GM19239 (cell line): ENCODE data around the gene CRYGN.

Experiments used
- DNase-seq: peaks from one replicate; pipeline ENCODE4 v3.0.0; 2011; ENCODE audit warnings: low spot score; ENCODE audit not compliant: insufficient read length
- FAIRE-seq: peaks from 2 replicates; lab custom pipeline; 2011; peaks lifted over from hg19 to GRCh38; lab: Jason Lieb, UNC

Gene CRYGN

DNA sequence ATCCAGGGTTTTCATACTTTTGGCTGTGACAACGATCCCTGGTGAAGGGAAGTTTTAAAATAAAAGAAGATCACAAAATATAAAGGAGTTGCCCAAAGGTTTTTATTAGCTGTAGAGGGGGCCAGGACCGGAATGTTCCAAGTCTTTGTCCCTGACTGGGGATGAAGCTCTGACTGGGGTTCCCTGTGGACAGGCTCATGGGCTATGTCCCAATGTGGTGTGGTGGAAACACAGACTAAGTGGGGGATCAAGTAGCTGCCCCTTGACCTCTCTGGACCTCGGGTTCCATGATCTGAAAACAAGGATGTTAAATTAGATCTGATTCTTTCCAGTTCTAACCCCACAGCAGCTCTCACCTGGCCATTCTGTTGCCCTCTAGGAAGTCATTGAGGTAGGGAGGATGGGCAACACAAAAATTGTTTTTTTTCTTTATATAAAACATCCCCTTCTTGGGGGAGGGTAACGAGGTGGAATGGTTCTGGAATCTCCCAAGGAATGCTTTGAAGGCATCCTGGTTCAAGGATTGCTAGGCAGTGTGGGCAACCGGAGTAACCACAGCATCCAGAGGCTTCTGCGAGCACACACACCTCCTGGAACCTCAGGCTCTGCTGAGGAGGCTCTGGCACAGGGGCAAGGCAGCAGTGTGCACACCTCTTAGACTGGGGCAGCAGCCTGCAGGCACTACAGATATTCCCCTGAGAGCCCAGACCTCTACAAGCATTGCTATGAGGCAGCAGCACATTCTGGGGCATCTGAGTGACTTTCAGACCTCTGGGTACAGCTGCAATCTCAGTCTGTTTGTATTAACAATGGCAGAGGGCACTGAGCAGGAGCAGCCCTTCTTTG lies 21.4 kb upstream of the CRYGN start:
- no peak for DNase-seq
- no peak for FAIRE-seq

DNA sequence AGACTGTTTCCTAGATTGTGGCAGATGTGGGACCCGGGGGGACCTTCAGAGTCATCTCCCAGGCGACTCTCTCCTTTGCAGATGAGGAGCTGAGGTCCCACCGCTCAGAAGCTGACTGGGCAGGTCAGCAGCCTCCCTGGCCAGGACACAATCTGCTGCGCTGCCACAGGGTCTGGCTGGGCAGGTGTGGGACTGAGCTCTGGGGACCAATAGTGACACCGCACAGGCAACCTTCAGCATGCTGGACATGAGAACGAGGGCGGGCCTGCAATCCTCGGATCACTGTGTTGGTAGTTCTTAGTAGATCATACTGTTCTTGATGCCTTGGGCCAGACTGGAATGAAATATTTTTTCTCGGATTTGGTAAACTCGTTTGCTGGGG lies 20.5 kb upstream of the CRYGN start:
- DNase-seq (no peak), FAIRE-seq (no peak)

DNA sequence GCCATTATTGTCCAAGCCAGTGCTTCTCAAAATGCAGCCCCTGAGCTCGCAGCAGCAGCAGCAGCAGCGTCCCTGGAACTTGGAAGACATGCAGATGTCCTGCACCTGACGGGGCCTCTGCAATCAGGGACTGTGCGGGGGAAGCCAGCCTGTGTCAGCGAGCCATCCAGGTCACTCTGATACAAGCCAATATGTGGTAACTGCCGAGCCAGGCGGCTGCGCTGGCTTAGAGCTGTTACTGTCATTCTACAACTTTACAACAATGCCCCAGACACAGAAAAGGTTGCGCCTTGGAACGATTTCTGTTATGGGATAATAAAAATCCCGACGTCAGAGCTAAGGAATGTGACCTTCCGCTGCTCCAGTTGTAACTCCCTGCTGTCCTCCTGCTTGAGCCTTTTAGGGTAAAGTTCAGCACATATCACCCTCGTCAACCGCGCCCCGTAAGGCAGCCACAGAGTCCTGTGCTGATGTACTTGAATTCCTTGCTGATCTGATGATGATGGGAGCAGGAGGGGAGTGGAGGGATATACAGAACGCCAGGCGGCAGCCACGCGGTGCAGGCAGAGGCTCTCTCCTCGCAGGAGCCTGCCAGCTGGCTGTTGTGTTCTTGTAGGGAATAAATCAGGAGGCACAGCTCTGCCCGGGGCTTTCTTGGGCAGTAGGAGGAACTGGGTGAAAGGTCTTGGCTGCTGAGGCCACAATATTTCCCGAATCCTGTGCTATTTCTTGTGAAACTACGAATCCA lies 20.0 kb upstream of the CRYGN start:
- FAIRE-seq (no peak), DNase-seq (no peak)

DNA sequence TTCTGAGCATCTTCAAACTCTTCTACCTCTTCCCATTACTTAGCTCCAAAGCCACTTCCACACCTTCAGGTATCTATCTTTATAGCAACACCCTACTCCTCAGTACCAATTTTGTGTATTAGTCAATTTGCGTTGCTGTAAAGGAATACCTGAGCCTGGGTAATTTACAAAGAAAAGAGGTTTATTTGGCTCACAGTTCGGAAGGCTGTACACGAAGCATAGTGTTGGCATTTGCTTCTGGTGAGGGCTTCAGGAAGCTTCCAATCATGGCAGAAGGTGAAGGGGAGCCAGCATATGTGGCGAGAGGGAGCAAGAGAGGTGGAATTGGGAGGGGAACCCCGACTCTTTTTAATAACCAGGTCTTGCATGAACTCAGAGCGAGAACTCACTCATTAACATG lies 17.6 kb upstream of the CRYGN start:
- no peak for DNase-seq
- no peak for FAIRE-seq

DNA sequence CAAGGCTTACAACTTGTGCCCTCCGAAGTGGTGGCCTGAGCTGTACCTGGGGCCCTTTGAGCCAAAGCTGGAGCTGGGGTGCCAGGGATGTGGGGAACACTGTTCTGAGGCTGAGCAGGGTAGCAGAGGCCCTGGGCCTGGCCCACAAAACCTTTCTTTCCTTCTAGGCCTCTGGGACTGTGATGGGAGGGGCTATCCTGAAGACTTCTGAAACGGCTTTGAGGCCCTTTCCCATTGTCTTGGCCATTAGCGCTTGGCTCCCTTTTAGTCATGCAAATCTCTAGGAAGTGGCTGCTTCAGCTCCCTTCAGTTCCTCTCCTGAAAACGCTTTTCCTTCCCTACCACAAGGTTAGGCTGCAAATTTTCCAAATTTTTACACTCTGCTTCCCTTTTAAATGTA lies 16.8 kb upstream of the CRYGN start:
- DNase-seq: no peak
- no peak for FAIRE-seq

DNA sequence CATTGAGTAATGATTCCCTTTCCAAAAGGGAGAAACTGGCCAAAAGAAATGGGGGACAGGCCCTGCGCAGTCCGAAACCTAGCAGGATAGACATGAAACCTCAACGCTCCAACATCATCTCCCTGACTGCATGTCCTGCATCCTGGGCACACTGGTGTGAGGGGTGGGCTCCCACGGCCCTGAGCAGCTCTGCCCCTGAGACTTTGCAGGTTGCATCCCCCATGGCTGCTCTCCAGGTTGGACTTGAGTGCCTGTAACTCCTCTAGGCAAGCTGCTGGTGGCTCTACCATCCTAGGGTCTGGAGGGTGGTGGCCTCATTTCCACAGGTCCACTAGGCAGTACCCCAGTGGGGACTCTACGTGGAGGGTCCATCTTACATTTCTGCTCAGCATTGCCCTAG lies 16.3 kb upstream of the CRYGN start:
- DNase-seq (no peak), FAIRE-seq (no peak)

DNA sequence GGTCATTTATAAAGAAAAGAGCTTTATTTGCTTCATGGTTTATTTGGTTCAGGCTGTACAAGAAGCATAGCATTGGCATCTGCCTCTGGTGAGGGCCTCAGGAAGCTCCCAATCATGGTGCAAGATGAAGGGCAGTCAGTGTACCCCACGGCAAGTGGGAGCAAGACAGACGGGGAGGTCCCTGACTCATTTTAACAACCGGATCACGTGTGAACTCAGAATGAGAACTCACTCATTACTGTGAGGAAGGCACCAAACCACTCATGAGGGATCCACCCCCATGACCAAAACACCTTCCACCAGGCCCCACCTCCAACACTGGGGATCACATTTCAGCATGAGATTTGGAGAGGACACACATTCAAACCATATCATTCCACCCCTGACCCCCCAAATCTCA lies 15.7 kb upstream of the CRYGN start:
- DNase-seq (no peak), FAIRE-seq (no peak)

DNA sequence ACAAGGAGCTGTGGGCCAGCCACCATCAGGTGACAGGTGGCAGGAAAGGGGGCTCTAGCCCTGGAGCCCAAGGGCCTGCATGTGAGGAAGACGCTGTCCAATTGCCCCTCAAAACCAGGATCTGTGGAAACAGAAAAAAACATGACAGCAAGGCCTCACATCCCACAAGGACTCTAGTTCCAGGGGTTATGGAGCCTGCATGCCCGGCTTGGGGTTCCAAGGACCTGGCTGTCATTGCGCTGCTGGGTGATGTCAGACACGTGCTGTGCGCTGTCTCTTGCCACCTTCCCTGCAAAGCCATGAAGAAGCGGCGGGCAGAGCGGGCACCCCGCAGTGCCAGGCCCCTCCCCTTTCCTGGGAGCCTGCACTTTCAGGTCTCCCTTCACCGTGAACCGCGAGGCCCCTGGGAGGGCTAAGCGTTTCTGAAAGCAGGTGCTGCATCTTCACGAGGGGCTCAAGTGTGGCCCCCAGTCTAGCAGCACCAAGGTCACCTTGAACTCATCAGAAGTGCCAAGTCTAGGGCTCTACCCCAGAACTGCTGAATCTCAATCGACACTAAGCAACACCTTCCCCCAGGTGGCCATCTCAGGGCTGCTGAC lies 15.1 kb upstream of the CRYGN start:
- FAIRE-seq (no peak), DNase-seq (no peak)

DNA sequence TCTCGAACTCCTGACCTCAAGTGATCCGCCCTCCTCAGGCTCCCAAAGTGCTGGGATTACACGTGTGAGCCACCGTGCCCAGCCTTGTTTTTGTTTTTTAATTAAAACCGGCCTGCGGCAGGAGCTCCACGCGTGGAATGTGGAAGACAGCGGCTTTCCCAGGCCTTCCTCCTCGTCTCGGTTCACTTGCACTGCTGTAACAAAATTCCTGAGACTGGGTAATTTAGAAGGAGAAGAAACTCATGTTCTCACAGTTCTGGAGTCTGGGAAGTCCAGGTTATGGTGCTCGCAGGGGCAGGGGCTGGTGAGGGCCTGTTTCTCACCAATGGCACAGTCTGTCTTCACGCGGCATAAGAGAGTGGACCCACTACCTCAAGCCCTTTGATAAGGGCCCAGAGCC lies 14.4 kb upstream of the CRYGN start:
- FAIRE-seq: no peak
- DNase-seq: no peak

DNA sequence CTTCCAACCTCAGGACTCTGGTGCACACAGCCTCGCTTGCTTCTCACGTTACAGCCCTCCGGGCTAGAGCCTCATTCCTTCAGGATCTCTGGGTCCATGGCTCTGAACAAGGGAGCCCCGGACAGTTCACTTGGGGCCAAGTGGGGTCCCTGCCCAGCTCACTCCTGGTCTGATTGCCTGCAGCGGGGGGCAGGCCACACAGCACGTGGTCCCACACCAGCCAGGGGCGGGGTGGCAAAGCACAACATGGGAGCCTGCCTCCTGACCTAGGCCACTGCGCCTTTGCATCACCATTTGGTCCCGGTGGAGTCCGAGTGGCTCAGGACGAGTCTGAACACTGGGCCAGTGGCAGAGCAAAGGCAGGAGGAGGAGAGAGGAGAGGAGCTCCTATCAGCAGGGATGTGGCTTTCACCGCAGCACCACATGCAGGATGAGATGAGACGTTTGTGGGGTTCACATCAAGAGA lies 13.4 kb upstream of the CRYGN start:
- FAIRE-seq (no peak), DNase-seq (no peak)

DNA sequence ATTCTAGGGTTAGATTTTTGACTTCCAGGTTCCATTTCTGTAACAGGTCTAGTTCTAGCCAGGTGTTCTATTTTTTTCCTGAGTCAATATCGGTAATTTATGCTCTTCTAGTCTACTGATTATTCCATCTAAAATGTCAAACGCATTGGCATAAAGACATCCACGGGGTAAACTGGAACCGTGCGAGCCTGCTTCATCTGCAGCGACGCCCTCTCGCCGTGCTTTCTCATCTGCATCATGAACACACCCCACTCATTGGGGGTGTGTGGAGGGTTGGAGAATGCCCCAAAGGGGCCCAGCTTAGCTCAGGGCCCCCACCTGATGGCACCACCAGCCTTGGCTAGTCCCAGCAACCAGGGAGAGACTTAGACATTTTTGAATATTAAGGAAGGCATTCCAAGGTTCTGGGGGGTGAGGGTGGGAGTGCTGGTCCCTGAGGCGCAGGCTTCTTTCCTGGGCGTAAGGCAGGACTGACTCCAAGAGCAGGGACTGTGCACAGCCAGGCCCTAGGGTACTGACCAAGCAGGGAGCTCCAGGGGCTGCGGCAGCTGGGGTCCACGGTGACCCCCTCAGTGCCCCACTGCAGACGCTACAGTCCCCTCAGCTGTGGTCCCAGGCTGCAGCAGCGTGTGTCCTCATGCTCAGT lies 12.9 kb upstream of the CRYGN start:
- FAIRE-seq (no peak), DNase-seq (no peak)

DNA sequence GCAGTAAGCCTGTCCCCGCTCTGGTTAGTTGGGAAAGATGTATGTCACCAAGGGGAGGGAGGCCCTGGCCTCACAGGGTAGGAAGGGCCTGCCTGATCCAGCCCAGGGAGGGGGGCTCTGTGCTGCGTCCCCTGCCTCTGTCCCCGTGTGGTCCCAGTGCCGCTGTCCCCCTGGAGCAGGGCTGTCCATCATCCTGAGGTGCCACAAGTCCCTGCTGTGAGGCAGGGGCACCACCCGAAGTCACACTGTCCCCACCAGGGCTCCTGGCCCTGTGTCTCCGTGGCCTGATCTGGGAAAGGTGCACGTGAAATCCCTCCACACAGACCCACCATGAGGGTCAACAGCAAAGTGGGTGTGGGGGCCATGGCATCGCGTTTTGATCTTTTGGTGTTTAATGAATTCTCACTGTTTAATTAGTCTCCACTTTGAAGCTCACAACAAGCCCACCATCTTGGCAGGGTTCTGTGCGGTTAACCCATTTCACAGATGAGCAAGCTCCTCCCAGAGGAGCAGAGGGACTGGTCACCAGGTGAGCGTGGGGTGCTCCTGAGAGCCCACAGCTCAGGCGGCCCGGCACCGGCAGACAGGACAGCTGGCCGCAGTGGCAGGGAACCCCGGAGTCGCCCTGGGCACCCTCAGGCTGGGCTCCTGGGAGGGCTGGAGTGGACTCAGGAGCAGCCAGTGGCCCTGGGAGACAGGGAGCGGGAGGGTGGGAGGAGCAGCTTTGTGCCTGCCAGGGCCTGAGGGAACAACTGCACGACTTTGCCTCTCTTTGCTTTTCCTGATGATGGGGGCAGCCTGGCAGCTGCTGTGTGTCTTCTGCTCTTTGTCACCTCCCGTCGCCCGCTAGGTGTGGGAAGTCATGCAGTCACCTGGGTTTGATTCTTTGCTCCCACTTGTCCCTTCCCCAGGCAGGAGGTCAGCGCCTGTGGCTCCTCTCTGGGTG lies 12.0 kb upstream of the CRYGN start:
- DNase-seq (no peak), FAIRE-seq (no peak)

DNA sequence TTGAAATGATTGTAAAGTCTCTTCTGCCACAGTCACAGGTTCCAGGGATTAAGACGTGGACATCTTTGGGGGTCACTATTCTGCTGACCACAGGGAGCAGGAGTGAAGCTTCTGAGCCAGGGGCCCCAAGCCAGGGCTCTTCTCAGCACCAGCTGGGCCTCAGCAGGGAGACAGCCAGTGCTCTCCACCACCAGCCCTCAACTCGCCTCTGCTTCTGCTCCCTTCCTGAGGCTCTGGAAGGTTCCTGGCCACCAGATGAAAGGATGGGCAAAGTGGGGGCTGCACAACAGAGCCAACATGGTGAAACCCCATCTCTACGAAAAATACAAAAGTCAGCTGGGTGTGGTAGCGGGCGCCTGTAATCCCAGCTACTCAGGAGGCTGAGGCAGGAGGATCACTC lies 11.2 kb upstream of the CRYGN start:
- no peak for DNase-seq
- FAIRE-seq: no peak

DNA sequence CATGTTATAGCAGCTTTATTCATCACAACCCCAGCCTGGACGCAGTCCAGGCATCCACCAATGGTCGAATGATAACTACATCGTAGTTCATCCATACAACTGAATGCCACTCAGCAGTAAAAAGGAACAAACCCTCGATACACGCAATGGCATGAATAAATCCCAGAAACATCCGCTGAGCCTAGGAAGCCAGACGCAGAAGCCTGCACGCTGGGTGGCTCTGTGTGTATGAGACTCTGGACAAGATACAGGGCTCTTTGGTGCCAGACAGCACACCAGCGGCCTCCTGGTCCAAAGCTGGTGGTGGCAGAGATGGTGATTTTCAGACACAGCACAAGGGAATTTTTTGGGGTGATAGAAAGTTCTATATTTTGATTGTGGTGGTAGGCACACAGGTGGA lies 10.0 kb upstream of the CRYGN start:
- FAIRE-seq (no peak), DNase-seq (no peak)

DNA sequence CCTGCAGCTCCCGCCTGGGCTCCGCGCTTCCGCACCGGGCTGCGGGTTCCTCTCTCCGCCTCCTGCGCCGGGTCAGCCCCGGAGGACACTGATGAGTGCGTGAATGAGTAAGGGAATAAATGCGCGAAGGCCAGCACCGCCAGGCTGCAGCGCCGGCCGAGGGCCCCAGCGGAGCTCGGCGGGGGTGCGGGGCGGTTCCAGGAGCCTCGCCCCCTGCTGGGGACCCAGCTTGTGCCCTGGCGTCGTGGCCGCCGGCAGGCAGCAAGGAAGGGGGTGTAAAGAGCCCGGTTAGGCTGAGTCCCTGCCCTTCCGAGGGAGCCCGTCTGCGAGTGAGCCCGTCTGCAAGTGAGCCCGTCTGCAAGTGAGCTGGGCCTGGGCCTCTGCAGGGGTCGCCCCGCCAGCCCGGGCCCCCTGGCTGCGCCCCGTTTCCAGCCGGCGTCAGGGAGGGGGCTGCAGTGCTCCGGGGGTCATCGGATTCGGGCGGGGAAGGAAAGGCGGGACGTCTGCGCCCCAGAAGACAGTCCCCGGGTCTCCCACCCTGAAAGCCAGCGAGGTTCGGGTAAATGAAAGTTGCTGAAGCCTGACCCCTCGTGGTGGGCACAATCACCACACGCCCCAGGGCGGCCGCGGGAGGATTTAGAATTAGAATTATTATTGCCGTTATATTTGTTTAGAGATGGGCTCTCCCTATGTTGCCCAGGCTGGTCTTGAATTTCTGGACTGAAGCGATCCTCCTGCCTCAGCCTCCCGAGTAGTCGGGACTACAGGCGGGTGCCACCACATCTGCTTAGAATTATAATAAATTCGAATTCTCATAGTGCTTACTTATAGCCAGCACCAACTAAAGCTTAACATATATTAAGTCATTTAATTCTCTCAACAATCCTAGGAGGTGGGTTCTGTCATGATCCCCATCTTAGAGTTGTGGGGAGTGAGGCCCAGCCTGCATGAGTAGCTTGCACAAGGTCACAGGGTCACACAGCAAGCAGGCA lies 8.6 kb upstream of the CRYGN start:
- peak; percentile 58 for FAIRE-seq
- peak; percentile 85 for DNase-seq

DNA sequence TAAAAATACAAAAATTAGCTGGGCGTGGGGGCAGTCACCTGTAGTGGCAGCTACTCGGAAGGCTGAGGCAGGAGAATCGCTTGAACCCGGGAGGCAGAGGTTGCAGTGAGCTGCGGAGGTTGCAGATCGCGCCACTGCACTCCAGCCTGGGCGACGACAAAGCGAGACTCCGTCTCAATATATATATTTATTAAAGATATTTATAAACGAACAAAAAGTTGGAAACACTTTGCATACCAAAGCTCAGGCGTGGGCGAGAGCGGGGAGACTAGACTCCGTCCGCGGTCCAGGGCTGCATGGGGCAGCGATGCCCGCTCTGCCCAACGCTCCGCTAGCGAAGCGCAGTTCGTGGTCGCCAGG lies 7.9 kb upstream of the CRYGN start:
- no peak for DNase-seq
- no peak for FAIRE-seq

DNA sequence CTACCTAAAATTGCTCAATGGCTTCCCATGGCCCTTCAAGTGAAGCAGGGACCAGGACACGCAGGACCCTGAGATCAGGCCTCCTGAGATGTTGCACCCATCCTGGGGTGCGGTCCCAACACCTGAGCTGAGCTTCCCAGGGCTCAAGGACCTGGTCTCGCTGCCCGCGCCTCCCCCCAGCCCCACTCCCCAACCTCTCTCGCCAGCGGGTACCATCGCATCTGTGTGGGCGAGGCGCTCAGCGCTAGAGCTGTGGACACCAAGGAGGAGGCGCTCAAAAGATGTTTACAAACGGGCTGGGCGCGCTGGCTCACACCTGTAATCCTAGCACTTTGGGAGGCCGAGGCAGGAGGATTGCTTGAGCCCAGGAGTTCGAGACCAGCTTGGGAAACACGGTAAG lies 7.4 kb upstream of the CRYGN start:
- FAIRE-seq: no peak
- DNase-seq: no peak

DNA sequence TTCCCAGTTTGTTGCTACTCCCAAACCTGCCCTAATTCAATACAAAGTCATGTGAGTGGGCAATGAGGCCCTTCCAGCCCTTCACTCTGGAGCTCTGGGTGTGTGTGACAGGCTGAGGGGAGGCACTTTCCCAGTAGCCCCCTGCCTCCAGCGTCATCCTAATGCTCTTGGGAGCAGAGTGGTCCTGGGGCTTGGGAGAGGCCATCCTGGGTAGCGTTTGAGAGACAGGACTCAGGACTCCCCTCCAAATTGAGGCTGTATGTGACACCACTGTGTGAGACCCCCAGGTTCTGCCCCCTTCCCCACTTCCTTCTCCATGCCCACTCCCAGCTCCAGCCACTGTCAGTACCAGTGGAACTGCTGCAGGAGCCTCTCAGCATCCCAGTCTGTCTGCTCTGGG lies 6.5 kb upstream of the CRYGN start:
- FAIRE-seq: no peak

DNA sequence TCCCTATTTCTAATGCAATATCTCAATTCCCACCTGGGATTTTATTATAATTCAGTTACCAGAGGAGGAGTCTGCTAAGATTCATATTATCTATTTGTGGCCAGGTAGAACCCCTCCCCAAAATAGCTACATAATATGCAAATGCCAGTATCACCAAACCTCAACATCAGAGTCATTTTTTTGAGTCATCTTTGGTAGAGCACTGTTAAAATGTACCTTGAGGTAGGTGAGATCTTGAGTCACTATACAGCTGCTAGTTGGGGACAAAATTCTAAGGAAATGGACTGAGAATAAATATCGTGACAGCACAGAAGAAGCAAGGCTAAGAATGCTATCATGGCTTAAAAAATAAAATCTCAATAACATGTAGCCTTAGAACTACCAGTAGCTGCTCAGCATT lies 4.7 kb upstream of the CRYGN start:
- DNase-seq: no peak
- FAIRE-seq: no peak

More for the DNA sequence above, 6.5 kb upstream of the CRYGN start:
- no peak for DNase-seq
